Stimulated activated naive B cell treated with anti-CD40 and anti-IgM and Interleukin-4, amounts not matched to agents 10 μg/mL and 1 μg/mL and 100 μg/mL, for 72 hours (primary cell): Measurements from ENCODE around the gene BPIFB2.
"Not testable (repeated sequence)": the region's sequence is repeated elsewhere in the genome, so short reads cannot be mapped to it uniquely, and the experiment has no call there.

Experiments
- ATAC-seq, 2 donors: fragments of 150-1000 bp; cut with Tn5 transposase; replicated peaks; 2 replicates each; pipeline ENCODE4 v1.10.0; 2021; ENCODE audit warnings: moderate library complexity in 1 of 2
- DNase-seq: peaks from one replicate; pipeline ENCODE4 v3.0.0; 2021
- H3K27ac Mint-ChIP-seq: one replicate; pipeline ENCODE4 v1.8.0; 2022; ENCODE audit warnings: mild to moderate bottlenecking, mixed read lengths
- H3K27me3 Mint-ChIP-seq, 2 donors: one replicate each; pipeline ENCODE4 v1.8.0; 2022; ENCODE audit warnings: mixed read lengths in 2 of 2
- H3K36me3 Mint-ChIP-seq, 2 donors: one replicate each; pipeline ENCODE4 v1.8.0; 2022; ENCODE audit warnings: mixed read lengths in 2 of 2, mild to moderate bottlenecking in 1 of 2
- H3K4me1 Mint-ChIP-seq, 2 donors: one replicate each; pipeline ENCODE4 v1.8.0; 2022; ENCODE audit warnings: mixed read lengths in 2 of 2, mild to moderate bottlenecking in 1 of 2
- H3K4me3 Mint-ChIP-seq, 2 donors: one replicate each; pipeline ENCODE4 v1.8.0; 2022; ENCODE audit warnings: mild to moderate bottlenecking in 2 of 2, mixed read lengths in 2 of 2, moderate library complexity in 1 of 2
- H3K9me3 Mint-ChIP-seq, 2 donors: one replicate each; pipeline ENCODE4 v1.8.0; 2022; ENCODE audit warnings: mixed read lengths in 2 of 2, mild to moderate bottlenecking in 1 of 2

Gene BPIFB2, protein sequence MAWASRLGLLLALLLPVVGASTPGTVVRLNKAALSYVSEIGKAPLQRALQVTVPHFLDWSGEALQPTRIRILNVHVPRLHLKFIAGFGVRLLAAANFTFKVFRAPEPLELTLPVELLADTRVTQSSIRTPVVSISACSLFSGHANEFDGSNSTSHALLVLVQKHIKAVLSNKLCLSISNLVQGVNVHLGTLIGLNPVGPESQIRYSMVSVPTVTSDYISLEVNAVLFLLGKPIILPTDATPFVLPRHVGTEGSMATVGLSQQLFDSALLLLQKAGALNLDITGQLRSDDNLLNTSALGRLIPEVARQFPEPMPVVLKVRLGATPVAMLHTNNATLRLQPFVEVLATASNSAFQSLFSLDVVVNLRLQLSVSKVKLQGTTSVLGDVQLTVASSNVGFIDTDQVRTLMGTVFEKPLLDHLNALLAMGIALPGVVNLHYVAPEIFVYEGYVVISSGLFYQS

DNA sequence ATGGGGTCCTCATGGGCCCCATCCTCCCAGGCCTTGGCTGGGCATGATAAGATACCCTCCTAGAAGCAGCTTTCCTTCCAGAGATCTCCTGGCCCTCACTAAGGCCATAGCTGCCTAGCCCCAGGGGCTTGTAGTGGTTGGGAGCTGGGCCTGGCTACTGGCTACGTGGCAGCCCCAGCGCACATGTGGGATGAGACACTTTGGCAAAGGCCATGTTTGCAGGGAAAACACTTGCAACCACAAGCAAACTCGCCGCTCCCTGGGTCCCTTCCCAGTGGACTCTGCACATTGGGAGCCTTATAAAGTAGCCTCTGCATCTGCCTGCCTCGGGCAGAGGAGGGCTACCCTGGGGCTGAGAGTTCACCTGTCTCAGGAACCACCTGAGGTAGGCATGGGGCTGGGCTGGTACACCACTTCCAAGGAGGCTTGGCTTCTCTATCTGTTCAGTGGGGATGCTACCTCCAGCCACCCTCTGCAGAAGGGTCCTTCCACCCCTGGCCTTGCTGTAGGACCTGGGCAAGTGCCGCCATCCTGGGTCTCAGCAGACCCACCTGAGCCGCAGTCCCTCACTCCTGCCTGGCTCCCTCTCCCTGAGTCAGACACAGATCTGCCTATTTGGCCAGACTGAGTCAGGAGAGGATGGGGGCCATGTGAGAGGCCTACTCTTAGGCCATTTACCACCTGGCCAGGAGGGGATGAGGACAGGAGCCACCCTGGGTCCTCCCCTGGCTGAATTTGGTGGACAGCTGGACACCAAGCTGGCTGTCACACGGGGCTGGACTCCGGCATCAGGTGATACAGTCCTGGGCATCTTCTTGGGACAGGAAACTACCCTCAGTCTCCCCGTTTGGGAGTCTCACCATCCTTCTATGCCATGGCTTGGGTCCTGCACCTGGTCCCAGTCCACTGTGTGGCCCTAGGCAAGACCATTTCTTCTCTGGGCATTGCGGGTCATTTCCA lies at the start of gene BPIFB2:
BPIFB2 (plus strand) TSS at position 329 of the 960 bp plus-strand sequence. CDS start 871 bp downstream, outside the sequence.
- no peaks in the 10 kb centered on the region for H3K4me1 Mint-ChIP-seq
- H3K27ac Mint-ChIP-seq, result no peak within 1 kb of the TSS
- peaks cover 4% of the 10 kb centered on the region in 2 donors for H3K9me3 Mint-ChIP-seq
- peaks cover 0 to 3% of the 10 kb centered on the region in 2 donors for H3K36me3 Mint-ChIP-seq
- no peak for DNase-seq
- H3K27me3 Mint-ChIP-seq, result peaks cover 0 to 4% of the 10 kb centered on the region in 2 donors
- ATAC-seq, result no peak
- H3K4me3 Mint-ChIP-seq, result no peak within 1 kb of the TSS

DNA sequence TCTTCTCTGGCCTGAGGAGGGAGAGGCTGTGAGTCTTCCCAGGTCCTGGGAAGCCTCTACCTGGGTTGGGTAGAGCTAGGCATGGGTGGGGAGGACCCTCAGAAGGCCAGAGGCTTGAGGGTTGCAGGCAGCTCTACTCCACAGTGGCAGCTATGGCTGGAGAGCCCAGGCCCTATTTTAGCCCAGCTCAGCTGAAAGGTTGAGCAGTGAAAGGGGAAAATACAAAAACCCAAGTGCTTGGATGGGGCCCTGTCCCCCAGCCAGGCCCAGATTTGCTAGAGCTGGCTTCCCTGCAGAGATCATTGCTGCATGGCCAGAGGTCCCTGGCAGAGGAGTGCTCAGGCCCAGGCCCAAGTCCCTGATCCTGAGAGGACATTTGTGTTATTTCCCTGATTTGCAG lies 48.9 kb upstream of the BPIFB2 start:
- no peak for DNase-seq
- H3K9me3 Mint-ChIP-seq, result peaks cover 17 to 22% of the 10 kb centered on the region in 2 donors
- no peak overlapping the region for H3K4me3 Mint-ChIP-seq
- H3K36me3 Mint-ChIP-seq, result peaks cover 8 to 22% of the 10 kb centered on the region in 2 donors
- no peak for ATAC-seq
- H3K27me3 Mint-ChIP-seq, result peaks cover 6 to 10% of the 10 kb centered on the region in 2 donors
- H3K27ac Mint-ChIP-seq, result no peak overlapping the region
- H3K4me1 Mint-ChIP-seq, result no peaks in the 10 kb centered on the region

DNA sequence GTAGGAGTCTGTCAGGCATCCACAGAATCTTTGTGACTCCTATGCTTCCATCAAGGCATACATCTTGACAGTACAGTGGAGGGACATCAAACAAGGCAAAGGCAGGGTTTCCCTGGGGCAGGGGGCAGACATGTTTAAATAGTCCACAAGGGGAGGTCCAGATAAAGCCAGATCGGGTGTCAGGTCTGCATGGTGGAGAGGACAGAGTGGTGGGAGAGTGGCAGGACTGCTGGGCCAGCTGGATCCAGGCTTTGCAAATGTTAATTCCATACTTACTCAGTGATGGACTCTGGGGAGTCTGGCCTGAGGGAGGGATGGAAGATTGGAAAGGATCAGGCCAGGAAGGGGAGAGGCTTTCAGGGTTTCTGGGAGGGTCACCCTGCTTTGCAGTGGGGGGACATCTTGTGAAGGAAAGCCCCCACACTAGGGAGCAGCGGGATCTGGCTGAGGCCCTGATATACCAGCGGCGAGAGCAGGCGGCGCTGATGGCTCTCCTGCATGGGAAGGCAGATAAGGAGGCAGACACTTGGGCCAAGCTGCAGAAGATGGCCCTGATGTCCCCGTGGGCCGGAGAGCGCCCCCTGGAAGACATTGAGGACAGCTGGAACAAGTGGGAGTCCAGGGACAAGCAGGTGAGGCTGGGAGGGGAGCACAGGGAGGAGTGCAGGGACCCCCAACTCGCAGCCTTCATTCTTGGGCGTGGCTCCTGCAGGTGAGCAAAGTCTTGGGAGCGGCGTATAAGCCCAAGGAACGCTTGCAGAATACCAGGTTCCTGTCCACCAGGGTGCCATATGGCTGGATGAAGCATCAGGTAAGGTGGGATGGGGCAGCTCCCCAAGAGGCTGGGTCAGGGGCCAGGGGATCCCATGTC lies 47.9 kb upstream of the BPIFB2 start:
- H3K36me3 Mint-ChIP-seq, result peaks cover 8 to 22% of the 10 kb centered on the region in 2 donors
- no peak for DNase-seq
- H3K27ac Mint-ChIP-seq, result no peak overlapping the region
- H3K27me3 Mint-ChIP-seq, result peaks cover 6 to 15% of the 10 kb centered on the region in 2 donors
- no peak for ATAC-seq
- H3K4me3 Mint-ChIP-seq, result no peak overlapping the region
- peaks cover 15 to 18% of the 10 kb centered on the region in 2 donors for H3K9me3 Mint-ChIP-seq
- H3K4me1 Mint-ChIP-seq, result no peaks in the 10 kb centered on the region

DNA sequence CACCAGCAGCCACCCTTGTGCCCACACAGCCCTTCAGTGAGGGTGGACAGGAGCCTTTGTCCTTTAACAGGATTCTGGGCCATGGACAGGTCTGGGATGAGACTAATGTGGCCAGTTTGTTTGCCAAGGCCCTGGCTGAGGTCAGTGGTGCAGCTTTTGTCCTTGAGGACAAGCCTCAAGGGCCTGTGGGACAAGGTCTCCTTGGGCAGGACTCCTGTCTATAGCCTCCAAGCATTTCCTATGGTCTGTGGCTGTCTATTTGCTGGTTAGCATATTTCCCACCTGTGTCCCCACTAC lies 47.3 kb upstream of the BPIFB2 start:
- no peak overlapping the region for H3K4me3 Mint-ChIP-seq

DNA sequence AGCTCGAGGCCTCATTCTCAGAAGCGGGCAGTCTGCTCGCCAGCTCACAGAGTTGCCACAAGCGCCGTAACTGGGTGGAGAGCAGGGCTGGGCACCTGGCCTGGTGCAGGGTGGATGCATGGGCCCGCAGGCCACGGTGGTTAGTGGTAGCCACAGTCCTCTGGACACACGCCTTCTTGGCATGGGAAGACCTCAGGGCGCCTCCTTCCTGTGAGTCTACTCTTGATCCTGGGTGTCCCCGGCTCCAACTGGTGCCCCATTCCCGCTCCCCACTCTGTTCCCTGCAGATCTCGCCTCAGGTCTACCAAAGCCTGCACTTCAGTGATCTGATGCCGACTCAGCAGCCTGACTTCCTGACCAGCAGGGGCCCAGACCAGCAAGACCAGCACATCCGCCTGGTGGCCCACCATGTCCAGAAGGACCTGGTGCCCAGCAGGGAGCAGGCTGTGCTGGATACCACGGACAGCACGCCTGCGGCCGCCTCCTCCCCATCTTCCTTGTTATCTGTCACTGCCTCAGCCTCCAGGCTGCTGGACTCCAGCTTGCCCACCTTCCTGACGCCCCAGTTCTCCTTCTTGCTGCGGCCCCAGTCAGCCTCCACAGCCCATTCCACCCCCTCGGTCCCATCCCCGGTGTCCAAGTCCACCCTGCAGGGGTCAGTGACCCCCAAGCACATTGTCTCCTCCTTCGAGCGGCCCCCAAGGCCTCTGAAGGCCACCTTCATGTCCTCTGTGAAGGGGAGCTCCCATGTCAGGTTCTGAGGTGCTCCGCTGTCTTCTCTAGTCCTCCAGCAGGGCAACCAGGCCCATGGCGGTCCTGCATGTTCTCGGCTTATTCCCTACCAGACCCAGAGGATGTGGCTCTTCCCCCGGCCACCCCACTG lies 46.4 kb upstream of the BPIFB2 start:
- H3K36me3 Mint-ChIP-seq, result peaks cover 8 to 22% of the 10 kb centered on the region in 2 donors
- ATAC-seq (no peak), DNase-seq (no peak)
- no peak overlapping the region for H3K27ac Mint-ChIP-seq
- peaks cover 10 to 19% of the 10 kb centered on the region in 2 donors for H3K27me3 Mint-ChIP-seq
- peaks cover 0 to under 1% of the 10 kb centered on the region in 2 donors for H3K4me1 Mint-ChIP-seq
- peaks cover 15 to 18% of the 10 kb centered on the region in 2 donors for H3K9me3 Mint-ChIP-seq
- no peak overlapping the region for H3K4me3 Mint-ChIP-seq

More for the DNA sequence above, 47.3 kb upstream of the BPIFB2 start:
- H3K4me1 Mint-ChIP-seq, result no peaks in the 10 kb centered on the region
- H3K27ac Mint-ChIP-seq, result no peak overlapping the region
- peaks cover 8 to 17% of the 10 kb centered on the region in 2 donors for H3K27me3 Mint-ChIP-seq
- no peak for DNase-seq
- H3K9me3 Mint-ChIP-seq, result peaks cover 15 to 18% of the 10 kb centered on the region in 2 donors
- ATAC-seq, result no peak
- H3K36me3 Mint-ChIP-seq, result peaks cover 8 to 22% of the 10 kb centered on the region in 2 donors

DNA sequence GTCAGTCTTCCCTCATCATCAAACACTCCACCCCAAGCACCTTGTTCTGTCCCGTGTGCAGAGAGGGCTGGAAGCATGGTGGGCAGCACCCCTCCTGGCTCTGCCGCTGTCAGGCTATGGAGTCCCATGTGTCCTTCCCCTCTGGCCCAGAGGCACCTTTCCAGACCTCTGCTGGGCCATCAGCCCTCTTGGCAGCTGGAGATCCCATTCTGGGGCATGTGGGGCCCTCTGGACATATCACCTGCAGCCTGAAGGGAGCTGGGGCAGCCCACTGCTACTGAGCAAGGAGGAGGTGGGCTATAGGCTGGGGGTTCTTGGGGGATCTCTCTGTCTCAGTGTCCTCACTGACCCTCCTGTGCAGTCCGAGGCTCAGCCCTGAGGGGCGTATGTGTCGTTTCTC lies 45.5 kb upstream of the BPIFB2 start:
- DNase-seq (no peak), ATAC-seq (no peak)
- Mint-ChIP-seq H3K9me3 (peaks cover 11 to 14% of the 10 kb centered on the region in 2 donors), H3K27me3 (peaks cover 10 to 14% of the 10 kb centered on the region in 2 donors), H3K36me3 (peaks cover 4 to 18% of the 10 kb centered on the region in 2 donors), H3K27ac (no peak overlapping the region), H3K4me1 (peaks cover 7 to 10% of the 10 kb centered on the region in 2 donors), H3K4me3 (no peak overlapping the region)

DNA sequence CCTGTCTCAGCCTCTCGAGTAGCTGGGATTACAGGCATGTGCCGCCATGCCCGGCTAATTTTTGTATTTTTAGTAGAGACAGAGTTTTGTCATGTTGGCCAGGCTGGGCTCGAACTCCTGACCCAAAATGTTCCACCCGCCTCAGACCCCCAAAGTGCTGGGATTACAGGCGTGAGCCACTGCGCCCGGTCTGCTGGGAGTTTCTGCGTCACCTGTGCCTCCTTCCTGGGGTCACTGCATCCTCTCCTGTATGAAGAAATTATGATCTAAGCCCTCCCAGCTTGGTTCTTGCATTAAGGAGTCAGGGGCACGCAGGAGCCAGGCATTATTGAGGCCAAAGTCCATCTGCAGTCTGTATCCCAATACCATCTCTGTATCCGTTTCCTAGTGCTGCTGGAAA lies 44.9 kb upstream of the BPIFB2 start:
- Mint-ChIP-seq H3K9me3 (peaks cover 11 to 14% of the 10 kb centered on the region in 2 donors), H3K36me3 (peaks cover 4 to 15% of the 10 kb centered on the region in 2 donors), H3K4me1 (peaks cover 11 to 16% of the 10 kb centered on the region in 2 donors), H3K27me3 (peaks cover 10 to 14% of the 10 kb centered on the region in 2 donors)
- DNase-seq, ATAC-seq, H3K4me3 Mint-ChIP-seq, H3K27ac Mint-ChIP-seq: not testable (repeated sequence)

DNA sequence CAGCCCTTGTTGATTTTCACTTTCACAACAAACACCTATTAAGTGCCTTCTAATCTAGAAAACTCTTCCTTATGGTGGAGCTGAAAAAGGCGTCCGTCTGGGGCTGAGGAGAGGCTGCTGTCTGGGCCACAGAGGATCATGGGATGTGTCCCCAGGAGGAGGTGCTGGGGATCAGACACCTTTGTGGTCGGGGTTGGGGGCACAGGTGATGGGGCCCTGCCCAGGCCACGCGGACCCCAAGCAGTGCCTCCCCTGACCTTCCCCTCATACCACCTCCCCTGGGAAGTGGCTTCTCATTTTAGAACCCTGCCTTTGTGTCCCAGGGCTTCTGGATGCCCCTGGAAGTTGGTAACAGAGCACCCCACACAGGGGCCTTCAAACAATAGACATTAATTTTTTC lies 44.3 kb upstream of the BPIFB2 start:
- Mint-ChIP-seq H3K27ac (no peak overlapping the region), H3K4me1 (peaks cover 12 to 20% of the 10 kb centered on the region in 2 donors), H3K9me3 (peaks cover 7 to 9% of the 10 kb centered on the region in 2 donors)

DNA sequence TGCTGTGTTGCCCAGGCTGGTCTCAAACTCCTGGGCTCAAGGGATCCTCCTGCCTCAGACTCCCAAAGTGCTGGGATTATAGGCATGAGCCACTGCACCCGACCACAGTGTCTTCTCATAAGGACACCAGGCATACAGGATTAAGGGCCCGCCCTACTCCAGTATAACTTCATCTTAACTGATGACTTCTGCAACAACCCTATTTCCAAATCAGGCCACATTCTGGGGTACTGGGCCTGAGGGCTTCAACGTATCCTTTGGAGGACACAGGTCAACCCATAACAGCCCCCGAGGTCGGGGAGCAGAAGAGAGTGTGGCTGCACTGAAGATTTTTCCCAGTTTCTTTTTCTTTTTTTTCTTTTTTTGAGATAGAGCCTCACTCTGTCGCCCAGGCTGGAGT lies 42.9 kb upstream of the BPIFB2 start:
- no peaks in the 10 kb centered on the region for H3K9me3 Mint-ChIP-seq
- ATAC-seq, result no peak
- no peak for DNase-seq
- no peak overlapping the region for H3K27ac Mint-ChIP-seq
- H3K36me3 Mint-ChIP-seq, result no peaks in the 10 kb centered on the region
- H3K4me3 Mint-ChIP-seq, result no peak overlapping the region
- peaks cover 20 to 26% of the 10 kb centered on the region in 2 donors for H3K4me1 Mint-ChIP-seq
- H3K27me3 Mint-ChIP-seq, result peaks cover 5 to 9% of the 10 kb centered on the region in 2 donors

More for the DNA sequence above, 44.3 kb upstream of the BPIFB2 start:
- ATAC-seq, result no peak
- H3K4me3 Mint-ChIP-seq, result no peak overlapping the region
- no peak for DNase-seq
- peaks cover 7 to 10% of the 10 kb centered on the region in 2 donors for H3K27me3 Mint-ChIP-seq
- peaks cover 1 to 9% of the 10 kb centered on the region in 2 donors for H3K36me3 Mint-ChIP-seq

DNA sequence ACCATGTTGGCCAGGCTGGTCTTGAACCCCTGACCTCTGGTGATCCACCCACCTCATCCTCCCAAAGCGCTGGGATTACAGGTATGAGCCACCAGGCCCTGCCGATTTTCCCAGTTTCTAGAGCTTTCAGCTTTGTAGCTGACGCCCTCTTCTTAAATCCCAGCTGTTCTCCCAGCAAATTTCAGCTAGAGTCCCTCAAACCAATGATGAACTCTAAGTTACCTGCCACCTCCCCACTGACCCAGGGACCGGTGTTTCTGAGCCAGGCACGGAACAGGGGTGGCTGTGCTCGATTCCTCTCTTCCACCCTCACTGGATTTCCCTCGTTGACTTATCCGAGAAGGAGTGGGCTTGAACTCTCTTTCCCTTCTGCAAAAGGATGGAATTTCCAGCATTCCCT lies 42.4 kb upstream of the BPIFB2 start:
- H3K27ac Mint-ChIP-seq, result no peak overlapping the region

DNA sequence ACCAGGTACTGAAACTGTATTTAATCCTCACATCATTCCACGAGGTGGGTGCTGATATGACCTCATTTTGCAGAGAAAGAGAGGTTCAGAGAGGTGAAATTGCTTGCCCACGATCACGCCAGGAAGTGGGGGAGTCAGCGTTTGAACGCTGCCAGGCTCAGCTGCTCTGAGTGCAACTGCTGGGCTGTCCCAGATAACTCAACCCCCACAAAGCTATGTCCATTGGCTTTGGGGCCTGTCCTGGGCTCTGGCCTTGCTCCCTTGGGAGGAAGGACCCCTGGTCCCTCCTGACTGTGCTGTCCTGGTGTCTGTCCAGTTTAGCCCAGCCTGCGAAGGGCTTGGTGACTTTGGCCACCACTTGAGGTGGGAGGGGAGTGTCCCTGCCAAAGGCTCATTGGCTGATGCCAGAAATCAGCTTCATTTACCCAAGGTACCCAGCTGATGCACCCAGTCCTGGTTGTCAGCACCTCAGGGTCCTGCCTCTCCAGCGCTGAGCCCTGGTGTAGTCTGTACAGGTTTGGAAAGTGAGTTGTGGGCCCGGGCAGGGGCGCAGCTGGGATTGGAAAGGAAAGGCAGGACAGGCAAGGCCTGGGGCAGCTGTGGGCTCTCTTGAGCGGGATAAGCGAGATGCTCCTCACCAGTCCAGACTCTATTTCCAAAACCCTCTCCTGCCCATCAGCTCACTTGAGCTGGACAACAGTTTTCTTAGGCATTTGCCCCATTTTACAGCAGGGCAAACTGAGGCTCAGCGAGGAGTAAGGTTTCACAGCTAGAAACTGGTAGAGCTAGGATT lies 41.7 kb upstream of the BPIFB2 start:
- Mint-ChIP-seq H3K9me3 (no peaks in the 10 kb centered on the region), H3K27ac (no peak overlapping the region), H3K4me1 (peaks cover 26 to 33% of the 10 kb centered on the region in 2 donors), H3K4me3 (no peak overlapping the region), H3K27me3 (peaks cover 5 to 9% of the 10 kb centered on the region in 2 donors), H3K36me3 (no peaks in the 10 kb centered on the region)
- no peak for ATAC-seq
- DNase-seq, result no peak

More for the DNA sequence above, 42.4 kb upstream of the BPIFB2 start:
- Mint-ChIP-seq H3K9me3 (no peaks in the 10 kb centered on the region), H3K27me3 (peaks cover 5 to 9% of the 10 kb centered on the region in 2 donors), H3K4me1 (peaks cover 23 to 32% of the 10 kb centered on the region in 2 donors), H3K4me3 (no peak overlapping the region), H3K36me3 (no peaks in the 10 kb centered on the region)
- DNase-seq (no peak), ATAC-seq (no peak)

DNA sequence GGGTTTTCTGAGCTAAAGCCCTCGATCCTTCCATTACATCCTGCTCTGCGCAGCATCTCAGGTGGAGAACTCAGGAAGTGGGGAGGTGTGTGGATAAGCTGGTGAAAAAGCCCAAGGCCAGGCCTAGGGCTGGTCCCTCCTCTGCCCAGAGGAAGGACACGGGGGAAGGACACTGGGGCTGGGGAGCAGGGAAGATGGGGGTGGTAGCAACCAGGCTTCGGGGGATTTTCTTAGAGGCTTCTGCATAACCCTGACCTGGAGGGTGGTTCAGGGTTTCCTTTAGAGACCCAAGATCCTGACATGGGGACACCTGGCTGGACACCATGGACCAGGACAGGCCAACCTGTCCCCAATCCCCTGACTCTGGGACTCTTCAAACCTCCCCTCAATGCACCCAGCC lies 41.1 kb upstream of the BPIFB2 start:
- Mint-ChIP-seq H3K9me3 (no peaks in the 10 kb centered on the region), H3K4me1 (peaks cover 29 to 33% of the 10 kb centered on the region in 2 donors), H3K4me3 (no peak overlapping the region), H3K27me3 (peaks cover 5 to 9% of the 10 kb centered on the region in 2 donors), H3K36me3 (no peaks in the 10 kb centered on the region), H3K27ac (no peak overlapping the region)
- DNase-seq, result no peak
- no peak for ATAC-seq
